GM15510 (cell line): ENCODE measurements around the gene FBLN1.

Experiments
- POLR2A ChIP-seq: IDR thresholded peaks from 3 replicates; pipeline ENCODE4 v1.6.1; 2011; ENCODE audit warnings: borderline replicate concordance; ENCODE audit not compliant: insufficient read length; ENCODE audit errors: extremely low read depth

FBLN1 gene

DNA sequence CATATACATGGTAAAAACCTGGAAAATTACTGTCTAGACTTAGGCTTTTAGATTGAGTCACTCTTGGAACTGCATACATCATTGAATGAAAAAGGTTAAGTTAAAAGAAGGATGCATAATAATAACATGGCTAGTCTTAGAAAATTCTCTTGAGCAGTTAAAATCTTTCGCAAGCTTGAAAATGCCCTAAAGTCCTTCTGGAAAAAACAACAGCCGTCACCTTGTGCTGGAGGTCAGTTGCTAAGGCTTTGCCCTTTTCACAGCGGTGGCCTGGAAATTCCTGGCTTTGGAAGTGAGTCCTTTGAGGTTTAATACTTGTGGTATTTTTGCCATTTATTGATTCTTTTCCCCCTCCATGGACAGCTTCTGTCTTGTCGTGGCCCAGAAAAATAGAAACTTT is 17.4 kb upstream of the FBLN1 start:
- no peak for TF ChIP-seq POLR2A

- no peak for TF ChIP-seq POLR2A
Measured at GRCh38 chr22:45488764-45489370, 13.8 kb upstream of the FBLN1 start.

DNA sequence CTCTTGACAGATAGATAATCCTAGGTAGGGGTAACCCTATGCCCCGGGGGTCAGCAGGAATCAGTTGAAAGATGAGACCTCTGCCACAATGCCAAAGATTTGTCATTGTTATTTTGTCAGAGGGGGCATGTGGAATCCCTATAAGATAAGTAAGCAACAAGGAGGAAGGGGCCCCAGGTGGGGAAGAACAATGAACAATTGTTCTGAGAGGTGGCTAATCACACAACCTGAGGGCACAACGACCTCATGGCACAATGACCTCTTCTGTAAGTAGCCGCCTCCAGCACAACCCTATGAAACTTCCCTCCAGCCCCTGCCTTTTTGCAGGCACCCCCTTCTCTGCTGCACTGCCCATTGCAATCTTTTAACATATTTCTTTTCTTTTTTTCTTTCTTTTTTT is 11.8 kb upstream of the FBLN1 start:
- no peak for TF ChIP-seq POLR2A

GRCh38 chr22:45491841-45492240 is 10.8 kb upstream of the FBLN1 start:
- TF ChIP-seq POLR2A, result no peak

DNA sequence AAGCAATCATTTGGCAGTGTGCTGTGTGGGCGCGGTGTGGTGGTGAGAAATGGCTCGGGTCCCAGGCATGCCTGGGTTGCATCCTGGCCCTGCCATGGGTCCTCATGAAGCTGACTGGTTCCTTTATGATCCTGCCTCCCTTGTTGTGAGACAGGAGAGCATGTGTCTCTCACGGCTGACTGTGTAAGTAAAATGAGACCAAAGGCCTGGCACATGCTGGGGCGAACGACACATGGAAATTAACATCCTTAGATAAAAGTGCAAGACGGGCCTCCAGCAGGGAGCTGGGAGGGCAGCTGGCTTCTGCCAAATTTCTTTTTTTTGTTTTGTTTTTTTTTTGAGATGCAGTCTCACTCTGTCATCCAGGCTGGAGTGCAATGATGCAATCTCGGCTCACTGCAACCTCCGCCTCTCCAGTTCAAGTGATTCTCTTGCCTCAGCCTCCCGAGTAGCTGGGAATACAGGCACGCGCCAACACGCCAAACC is 9.4 kb upstream of the FBLN1 start:
- no peak for TF ChIP-seq POLR2A

DNA sequence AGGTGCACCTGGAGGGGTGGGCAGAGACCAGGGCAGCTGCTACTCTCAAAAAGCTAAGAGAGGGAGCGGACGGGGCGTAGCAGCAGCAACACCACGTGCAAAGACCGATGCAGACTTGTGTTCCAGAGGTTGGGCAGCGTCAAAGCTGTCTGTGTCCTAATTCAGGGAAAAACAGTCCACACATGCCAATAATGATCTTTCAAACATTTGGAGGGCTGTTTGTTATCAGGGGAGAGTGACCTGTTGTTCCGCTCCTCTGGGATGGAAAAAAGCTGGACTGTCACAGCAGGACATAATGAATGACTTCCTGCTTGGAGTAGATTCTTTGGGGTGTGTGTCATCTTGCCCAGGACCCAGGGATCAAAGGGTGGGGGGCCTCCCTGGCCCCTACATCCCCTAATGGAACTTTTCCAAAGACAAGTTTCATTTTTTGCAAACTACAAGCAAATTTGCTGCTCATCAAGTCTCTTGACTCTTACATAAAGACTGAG is 6.2 kb upstream of the FBLN1 start:
- no peak for TF ChIP-seq POLR2A

- TF ChIP-seq POLR2A, result no peak
Measured at GRCh38 chr22:45497351-45498145, 5.1 kb upstream of the FBLN1 start.

DNA sequence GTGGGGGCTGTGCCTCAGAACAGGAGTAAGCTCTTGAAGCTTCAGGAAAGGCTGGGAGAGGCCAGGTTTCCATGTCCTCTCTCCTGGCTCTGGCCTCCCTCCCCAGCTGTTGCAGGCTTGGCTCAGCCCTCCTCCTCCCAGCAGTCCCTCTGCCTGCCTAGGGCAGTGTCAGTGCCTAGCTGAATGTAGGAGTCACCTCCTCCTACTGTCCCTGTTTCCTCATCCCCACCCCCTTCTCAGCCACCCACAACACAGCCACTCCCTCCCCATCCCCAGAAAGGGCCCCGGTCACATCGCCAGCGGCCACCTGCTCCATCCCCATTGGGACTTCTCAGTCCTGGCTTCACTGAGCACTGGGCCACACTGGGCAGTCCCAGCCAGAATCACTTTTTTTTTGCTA is 2.9 kb upstream of the FBLN1 start:
- no peak for TF ChIP-seq POLR2A

DNA sequence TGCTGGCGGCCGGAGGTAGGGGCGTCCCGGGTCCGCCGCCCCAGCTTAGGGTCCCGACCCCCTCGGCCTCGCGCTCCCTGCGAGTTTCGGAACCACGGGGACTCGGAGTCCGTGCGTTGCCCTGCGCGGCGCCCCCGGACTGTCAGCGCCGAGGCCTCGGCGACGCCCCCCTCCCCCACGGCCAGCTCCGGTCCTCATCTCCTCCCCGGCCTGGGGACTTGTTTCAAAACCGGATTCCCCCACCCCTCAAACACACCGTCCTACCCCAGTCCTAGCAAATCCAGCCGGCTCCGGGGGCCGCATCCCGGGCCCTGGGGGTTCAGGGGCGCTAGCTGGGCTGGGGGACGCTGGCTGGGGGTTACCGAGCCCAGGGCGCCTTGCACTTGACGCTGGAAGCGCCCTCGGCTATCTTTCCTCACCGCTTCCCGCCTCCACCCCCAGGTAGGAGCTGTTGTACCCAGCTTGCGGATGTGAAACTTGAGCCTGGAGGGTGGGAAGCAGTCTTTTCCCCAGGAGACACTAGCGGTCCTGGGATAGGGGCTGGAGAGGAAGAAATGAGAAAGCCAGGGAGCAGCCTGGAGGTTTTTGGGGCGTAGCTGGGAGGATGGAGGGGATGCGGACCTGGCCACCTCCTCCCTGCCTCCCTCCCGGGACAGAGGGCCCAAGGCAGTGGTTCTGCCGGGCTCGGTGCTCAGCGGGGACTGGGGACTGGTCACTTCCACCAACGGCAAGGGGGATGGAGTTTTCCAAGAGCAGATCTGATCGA is 550 bp downstream of the FBLN1 start:
- no peak for TF ChIP-seq POLR2A

DNA sequence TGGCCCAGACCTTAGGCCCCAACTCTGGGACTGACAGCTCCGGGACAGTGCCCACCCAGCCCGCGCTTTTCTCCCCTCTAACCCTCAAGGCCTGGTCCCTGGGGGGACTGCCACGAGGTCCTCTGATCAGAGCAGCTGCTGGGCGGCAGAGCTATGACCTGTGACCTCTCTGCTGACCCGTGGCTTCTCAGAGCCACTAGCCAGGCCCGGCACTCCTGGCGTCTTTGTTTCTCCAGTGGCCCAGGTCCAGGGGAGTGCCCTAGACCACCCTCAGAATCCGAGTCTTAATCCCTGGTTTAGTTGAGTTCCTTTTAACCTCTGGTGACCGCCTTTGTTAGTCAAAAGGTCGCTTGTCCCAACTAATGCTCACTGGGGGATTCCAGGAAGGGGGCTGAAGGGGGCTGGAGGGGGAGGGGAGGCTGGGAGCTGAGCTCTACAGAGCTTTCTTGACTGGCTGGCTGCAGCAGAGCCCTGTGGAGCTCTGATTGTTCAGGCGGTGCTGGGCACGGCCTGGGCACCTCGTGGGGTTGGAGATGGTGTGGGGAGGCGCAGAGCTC is 1.2 kb downstream of the FBLN1 start:
- TF ChIP-seq POLR2A, result no peak

- no peak for TF ChIP-seq POLR2A
Measured at GRCh38 chr22:45504373-45505341, 2.0 kb downstream of the FBLN1 start.

DNA sequence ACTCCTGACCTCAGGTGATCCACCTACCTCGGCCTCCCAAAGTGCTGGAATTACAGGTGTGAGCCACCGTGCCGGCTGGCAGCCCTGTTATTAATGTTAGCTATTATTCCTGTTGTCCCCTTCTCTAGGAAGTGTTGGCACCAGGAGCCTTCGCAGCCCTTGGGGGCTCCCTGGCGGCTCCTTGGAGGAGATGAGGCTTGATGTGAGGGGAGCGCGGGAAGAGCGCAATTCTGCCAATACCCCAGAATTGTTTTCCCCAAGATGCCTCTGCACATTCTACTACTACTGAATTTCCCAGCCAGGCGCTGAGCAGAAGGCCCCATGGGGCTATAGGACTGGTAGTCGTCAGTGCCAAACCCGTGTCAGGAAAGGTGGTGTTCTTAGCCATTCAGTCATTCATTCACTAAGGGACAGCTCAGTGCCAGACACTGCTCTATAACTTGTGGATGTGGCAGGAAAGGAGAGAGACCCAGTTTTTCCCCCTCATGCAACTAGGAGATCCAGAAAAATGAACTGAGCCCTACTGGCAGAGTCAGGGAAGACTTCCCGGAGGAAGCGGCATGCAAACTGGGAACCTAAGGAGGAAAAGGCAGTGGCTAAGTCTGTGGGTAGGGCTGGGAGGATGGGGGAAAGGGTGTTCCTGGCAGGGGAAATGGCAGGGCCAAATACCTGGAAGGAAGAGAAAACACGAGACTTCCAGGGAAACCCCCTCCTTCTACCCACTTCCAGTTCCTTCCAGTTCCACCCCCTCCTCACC is 3.5 kb downstream of the FBLN1 start:
- TF ChIP-seq POLR2A, result no peak

DNA sequence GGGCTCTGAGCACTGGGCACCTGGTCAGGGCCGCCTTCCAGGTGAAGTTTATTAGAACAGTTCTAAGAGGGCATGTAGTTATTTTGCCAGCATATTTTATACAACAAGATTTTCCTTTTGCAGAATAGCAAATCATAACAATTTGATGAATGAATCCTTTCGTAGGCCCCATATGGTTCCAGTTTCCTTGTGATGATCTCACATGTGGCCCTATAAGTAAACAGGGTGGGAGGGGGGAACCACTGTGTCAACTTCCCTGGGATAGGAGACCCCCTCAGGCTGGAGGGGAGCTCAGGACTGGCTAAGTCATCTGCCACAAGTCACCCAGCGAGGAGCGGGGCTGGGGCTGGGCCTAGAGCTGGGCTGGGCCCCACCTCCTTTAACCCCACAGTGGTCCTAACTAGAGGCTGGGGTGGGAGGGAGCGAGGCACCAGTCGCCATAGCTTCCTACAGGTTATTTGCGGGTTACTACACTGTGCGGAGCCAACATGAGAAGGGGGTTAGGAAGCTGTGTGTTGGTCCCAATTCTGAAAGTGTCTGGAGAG is 4.2 kb downstream of the FBLN1 start:
- no peak for TF ChIP-seq POLR2A

DNA sequence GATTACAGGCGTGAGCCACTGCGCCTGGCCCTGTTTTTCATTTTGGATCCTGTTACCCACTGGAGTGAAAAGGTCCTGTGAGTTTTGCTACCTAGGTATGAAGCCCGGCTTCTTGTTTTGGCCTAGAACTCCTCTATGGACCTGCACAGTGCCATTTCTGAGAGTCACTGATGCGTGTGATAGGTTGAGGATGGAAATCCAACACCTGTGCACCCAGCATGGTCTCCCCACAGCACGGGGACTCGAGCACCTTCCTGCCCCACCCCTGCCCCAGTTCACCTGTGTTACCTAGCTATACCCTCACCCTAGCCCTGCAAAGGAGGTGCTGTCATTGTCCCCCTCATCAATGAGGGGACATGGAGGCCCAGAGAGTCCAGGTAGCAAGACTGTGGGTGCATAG is 5.1 kb downstream of the FBLN1 start:
- no peak for TF ChIP-seq POLR2A

GRCh38 chr22:45508814-45509213 is 6.1 kb downstream of the FBLN1 start:
- no peak for TF ChIP-seq POLR2A
